ENCODE data around the gene FNDC3B. TPM values are rescaled to one million over a fixed set of nuclear protein-coding genes. Genes with fewer than 3 reads are reported as not detected.
"Not testable (repeated sequence)": the region's sequence is repeated elsewhere in the genome, so short reads cannot be mapped to it uniquely, and the experiment has no call there.

The FNDC3B gene
- total RNA-seq, 1 experiment from 2014 or later: 62.3 TPM

DNA sequence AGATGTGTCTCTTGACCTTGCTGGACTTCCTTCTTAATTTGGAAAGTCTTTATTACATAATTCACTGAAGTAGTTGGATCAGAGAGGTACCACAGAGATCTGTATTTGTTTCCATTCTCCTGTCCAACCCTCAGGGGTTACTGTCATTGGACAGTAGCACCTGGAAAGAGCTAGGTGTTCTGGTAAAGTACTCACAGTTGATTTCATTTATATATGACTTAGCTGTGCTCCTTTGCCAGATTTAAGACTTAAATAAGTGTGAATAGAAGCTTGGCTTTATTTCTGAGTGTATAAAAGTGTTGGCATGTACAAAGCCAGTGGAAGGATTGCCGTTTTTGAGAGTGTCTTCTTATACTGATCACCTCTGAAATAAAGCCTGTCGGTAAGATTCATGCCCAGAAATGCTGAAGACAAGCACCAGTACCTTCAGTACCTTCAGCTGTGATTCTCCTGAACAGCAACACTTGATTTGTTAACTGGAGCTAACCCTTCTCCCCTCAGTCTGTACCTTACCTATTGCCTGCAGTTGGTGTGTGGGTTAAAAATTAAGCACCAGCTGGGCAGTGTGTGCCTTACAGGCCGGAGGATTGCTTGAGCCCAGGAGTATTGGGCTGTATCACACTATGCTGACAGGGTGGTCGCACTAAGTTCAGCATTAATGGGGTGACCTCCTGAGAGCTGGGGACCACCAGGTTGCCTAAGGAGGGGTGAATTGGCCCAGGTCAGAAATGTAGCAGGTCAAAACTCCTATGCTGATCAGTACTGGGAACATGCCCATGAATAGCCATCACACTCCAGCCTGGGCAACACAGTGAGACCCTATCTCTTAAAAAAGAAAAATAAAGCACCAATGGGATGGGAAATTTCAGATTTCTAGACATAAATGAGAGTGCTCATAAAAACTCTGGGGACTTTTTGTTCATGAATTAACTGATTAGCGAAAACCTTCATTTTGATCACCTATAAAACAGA is 197.7 kb downstream of the FNDC3B start:
- Histone ChIP-seq H3K4me3 (no peak overlapping the region), H3K4me1 (no peaks in the 10 kb centered on the region), H3K9me3 (replicated peaks) (peaks cover 8% of the 10 kb centered on the region; the same call in 1 of the 2 replicates), H3K36me3 (peaks cover 30% of the 10 kb centered on the region; the same call in 1 of the 2 replicates), H3K27ac (no peak overlapping the region), H3K27me3 (no peaks in the 10 kb centered on the region)
- no peak for DNase-seq

GRCh38 chr3:172238188-172238587 is 198.8 kb downstream of the FNDC3B start:
- H3K27ac ChIP-seq: no peak overlapping the region
- H3K4me3 ChIP-seq: no peak overlapping the region
- no peaks in the 10 kb centered on the region for H3K27me3 ChIP-seq
- H3K9me3 ChIP-seq (replicated peaks): peaks cover 10% of the 10 kb centered on the region; the same call in 1 of the 2 replicates
- H3K4me1 ChIP-seq: no peaks in the 10 kb centered on the region
- H3K36me3 ChIP-seq: peaks cover 26% of the 10 kb centered on the region; the same call in 1 of the 2 replicates
- DNase-seq: no peak

DNA sequence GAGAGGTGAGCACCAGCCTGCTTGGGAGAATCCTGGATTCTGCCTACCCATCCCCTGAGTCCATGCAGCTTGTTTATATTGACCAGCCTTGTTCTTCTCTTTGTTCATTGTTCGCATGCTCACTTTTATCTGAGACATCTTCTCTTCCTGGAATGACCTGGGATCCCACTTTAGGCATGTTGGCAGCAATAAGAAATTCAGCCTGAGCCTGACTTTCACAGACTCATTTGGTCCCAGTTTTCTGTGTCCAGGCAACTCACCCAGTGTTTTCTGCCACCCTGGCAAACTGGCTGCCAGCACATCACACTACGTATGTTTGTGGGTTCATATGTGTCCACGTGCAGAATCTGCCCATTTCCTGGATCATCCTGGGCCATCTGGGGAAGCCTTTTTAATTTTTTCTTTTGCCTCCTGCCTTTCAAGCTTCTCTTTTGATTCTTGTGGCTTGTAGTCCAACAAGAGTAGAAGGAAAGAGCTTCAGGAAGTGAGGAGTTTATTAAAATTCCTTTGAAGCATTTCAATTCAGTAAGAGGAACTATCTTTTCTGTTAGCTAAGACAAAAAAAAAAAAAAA is 199.9 kb downstream of the FNDC3B start:
- Histone ChIP-seq H3K4me3 (no peak overlapping the region), H3K36me3 (peaks cover 30% of the 10 kb centered on the region; the same call in 1 of the 2 replicates)

DNA sequence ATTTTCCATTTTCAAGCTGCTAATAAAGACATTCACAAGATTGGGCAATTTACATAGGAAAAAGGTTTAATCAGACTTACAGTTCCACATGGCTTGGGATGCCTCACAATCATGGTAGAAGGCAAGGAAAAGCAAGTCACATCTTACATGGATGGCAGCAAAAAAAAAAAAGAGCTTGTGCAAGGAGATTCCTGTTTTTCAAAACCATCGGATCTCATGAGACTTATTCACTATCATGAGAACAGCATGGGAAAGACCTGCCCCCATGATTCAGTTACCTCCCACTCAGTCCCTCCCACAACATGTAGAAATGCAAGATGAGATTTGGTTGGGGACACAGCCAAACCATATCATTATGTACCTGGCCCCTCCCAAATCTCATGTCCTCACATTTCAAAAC is 202.0 kb downstream of the FNDC3B start:
- Histone ChIP-seq H3K36me3 (peaks cover 27% of the 10 kb centered on the region), H3K27me3 (no peaks in the 10 kb centered on the region), H3K4me1 (no peaks in the 10 kb centered on the region; the same call in 1 of the 2 replicates), H3K4me3 (no peak overlapping the region), H3K9me3 (replicated peaks) (peaks cover 10% of the 10 kb centered on the region; the same call in 1 of the 2 replicates), H3K27ac (no peak overlapping the region)
- DNase-seq: no peak

More for the DNA sequence above, 199.9 kb downstream of the FNDC3B start:
- Histone ChIP-seq H3K27ac (no peak overlapping the region), H3K4me1 (no peaks in the 10 kb centered on the region), H3K9me3 (replicated peaks) (peaks cover 10% of the 10 kb centered on the region; the same call in 1 of the 2 replicates), H3K27me3 (no peaks in the 10 kb centered on the region)
- no peak for DNase-seq

- not testable (repeated sequence) for H3K27ac ChIP-seq, H3K4me1 ChIP-seq, H3K27me3 ChIP-seq, DNase-seq, H3K4me3 ChIP-seq
- Histone ChIP-seq H3K9me3 (replicated peaks) (peaks cover 10% of the 10 kb centered on the region; the same call in 1 of the 2 replicates), H3K36me3 (peaks cover 29% of the 10 kb centered on the region)
These were observed 203.1 kb downstream of the FNDC3B start for GRCh38 chr3:172242471-172242870.

- H3K27me3 ChIP-seq, DNase-seq, H3K4me3 ChIP-seq, H3K27ac ChIP-seq, H3K4me1 ChIP-seq: not testable (repeated sequence)
- Histone ChIP-seq H3K36me3 (peaks cover 36% of the 10 kb centered on the region), H3K9me3 (replicated peaks) (peaks cover 10% of the 10 kb centered on the region; the same call in 1 of the 2 replicates)
These were observed 204.0 kb downstream of the FNDC3B start for GRCh38 chr3:172243376-172243775.

DNA sequence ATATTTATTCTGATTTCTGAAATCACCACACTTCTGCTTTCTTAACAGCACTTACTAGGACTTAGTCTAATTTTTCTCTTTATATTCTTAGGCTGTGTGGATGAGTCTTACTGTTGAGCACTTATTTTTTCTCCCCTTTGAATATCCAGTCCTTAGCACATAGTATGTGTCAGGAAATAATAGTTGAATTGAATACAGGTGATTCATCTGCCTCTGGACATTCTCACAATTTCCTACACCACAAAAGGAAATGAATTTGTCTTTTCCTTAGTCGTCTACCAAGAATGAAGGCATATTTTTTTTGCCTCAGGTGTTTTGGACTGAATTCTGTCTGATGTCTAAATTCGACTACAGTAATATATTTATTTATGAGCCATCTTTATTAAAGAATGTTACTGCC is 204.6 kb downstream of the FNDC3B start:
- no peaks in the 10 kb centered on the region; the same call in 1 of the 2 replicates for H3K4me1 ChIP-seq
- peaks cover 36% of the 10 kb centered on the region for H3K36me3 ChIP-seq
- DNase-seq: no peak
- H3K4me3 ChIP-seq: no peak overlapping the region
- peaks cover 10% of the 10 kb centered on the region; the same call in 1 of the 2 replicates for H3K9me3 ChIP-seq (replicated peaks)
- H3K27ac ChIP-seq: no peak overlapping the region
- H3K27me3 ChIP-seq: no peaks in the 10 kb centered on the region

- H3K9me3 ChIP-seq (replicated peaks): peaks cover 10% of the 10 kb centered on the region; the same call in 1 of the 2 replicates
- H3K4me1 ChIP-seq: no peaks in the 10 kb centered on the region; the same call in 1 of the 2 replicates
- H3K27ac ChIP-seq: no peak overlapping the region
- peaks cover 33% of the 10 kb centered on the region for H3K36me3 ChIP-seq
- no peak for DNase-seq
- no peak overlapping the region for H3K4me3 ChIP-seq
- H3K27me3 ChIP-seq: no peaks in the 10 kb centered on the region
These were observed 205.9 kb downstream of the FNDC3B start for GRCh38 chr3:172245241-172245640.

- Histone ChIP-seq H3K4me1 (no peaks in the 10 kb centered on the region; the same call in 1 of the 2 replicates), H3K9me3 (replicated peaks) (peaks cover 8% of the 10 kb centered on the region; the same call in 1 of the 2 replicates), H3K36me3 (peaks cover 25% of the 10 kb centered on the region), H3K27ac (no peak overlapping the region), H3K27me3 (no peaks in the 10 kb centered on the region), H3K4me3 (no peak overlapping the region)
- DNase-seq: no peak
These were observed 206.9 kb downstream of the FNDC3B start for GRCh38 chr3:172246107-172246844.

DNA sequence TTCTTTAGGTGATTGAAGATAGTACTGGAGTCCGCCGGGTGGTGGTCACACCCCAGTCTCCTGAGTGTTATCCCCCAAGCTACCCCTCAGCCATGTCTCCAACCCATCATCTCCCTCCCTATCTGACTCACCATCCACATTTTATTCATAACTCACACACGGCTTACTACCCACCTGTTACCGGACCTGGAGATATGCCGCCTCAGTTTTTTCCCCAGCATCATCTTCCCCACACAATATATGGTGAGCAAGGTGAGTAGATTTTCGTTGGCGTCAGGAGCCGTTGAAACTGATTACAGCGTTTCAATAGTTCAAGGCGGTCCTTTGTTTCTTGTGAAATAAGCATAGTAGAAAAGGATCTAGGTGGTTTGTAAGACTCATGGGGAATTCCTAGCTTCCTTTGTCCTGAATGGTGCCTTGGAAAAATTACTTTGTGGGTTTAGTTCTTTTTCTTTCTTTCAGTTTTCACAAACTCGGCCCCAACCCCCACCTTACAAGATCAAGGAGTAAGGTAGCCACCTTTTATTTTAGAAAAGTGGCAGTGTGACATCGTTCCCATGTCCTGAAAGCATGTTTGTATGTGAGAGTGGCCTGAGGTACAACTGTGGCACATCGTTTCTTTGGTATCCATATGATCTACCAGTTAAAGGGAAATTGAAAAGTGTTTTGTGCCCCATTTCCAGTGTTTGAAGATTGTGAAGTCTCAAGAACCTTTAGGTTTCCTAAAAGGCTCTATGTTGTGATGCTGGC is 208.3 kb downstream of the FNDC3B start:
- Histone ChIP-seq H3K27ac (no peak overlapping the region), H3K27me3 (no peaks in the 10 kb centered on the region), H3K36me3 (peaks cover 28% of the 10 kb centered on the region), H3K9me3 (replicated peaks) (0 out of 2 replicates have a peak, but pooled peaks cover under 1% of the 10 kb centered on the region), H3K4me3 (no peak overlapping the region), H3K4me1 (no peaks in the 10 kb centered on the region; the same call in 1 of the 2 replicates)
- no peak for DNase-seq

DNA sequence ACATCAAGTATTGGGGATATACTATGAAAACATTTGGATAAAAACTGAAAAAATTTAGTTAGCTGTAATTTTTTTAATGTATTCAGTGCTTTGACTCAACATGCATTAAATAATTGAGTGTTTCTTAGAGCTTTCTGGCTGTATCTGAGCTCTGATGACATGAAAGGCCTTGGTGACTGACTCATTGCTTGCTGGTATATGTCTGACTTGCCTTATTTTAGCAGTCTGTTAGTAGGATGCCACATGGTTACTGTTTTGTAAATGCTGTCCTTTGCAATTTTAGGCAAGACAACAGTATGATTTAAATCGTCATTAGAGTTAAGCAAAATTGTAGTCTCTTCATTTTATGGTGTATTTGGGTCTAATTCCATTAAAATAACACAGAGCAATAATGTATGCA is 209.7 kb downstream of the FNDC3B start:
- H3K27ac ChIP-seq: no peak overlapping the region
- no peak for DNase-seq
- no peak overlapping the region for H3K4me3 ChIP-seq
- H3K9me3 ChIP-seq (replicated peaks): no peaks in the 10 kb centered on the region
- no peaks in the 10 kb centered on the region; the same call in 1 of the 2 replicates for H3K4me1 ChIP-seq
- H3K36me3 ChIP-seq: peaks cover 27% of the 10 kb centered on the region
- H3K27me3 ChIP-seq: no peaks in the 10 kb centered on the region

GRCh38 chr3:172251211-172251610 is 211.8 kb downstream of the FNDC3B start:
- peaks cover 47% of the 10 kb centered on the region for H3K36me3 ChIP-seq
- H3K4me3 ChIP-seq: no peak overlapping the region
- H3K9me3 ChIP-seq (replicated peaks): no peaks in the 10 kb centered on the region
- H3K27ac ChIP-seq: no peak overlapping the region
- H3K27me3 ChIP-seq: no peaks in the 10 kb centered on the region
- H3K4me1 ChIP-seq: no peaks in the 10 kb centered on the region
- no peak for DNase-seq

GRCh38 chr3:172253200-172253599 is 213.8 kb downstream of the FNDC3B start:
- Histone ChIP-seq H3K4me3 (no peak overlapping the region), H3K27me3 (no peaks in the 10 kb centered on the region), H3K27ac (no peak overlapping the region), H3K4me1 (no peaks in the 10 kb centered on the region), H3K36me3 (peaks cover 51% of the 10 kb centered on the region), H3K9me3 (replicated peaks) (no peaks in the 10 kb centered on the region; the same call in 1 of the 2 replicates)
- no peak for DNase-seq

DNA sequence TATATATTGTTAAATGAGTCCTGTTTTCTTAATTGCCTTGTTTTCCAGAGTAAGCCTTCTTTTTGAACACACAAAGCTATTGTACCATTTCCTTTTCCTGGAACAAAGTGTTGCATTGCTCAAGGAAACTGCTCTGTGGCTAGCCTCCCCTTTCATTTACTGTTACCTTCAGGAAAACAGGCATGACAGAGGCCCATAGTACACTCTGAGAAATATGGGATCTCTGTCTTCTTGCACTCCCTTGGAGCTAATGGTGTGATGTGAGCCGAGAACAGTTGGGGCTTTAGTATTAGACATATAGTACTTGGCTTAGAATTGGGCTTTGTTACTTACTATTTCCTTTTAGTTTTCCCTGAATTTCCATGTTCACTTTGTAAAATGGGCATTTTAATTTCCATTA is 215.2 kb downstream of the FNDC3B start:
- no peaks in the 10 kb centered on the region for H3K27me3 ChIP-seq
- no peak overlapping the region for H3K4me3 ChIP-seq
- H3K9me3 ChIP-seq (replicated peaks): no peaks in the 10 kb centered on the region; the same call in 1 of the 2 replicates
- DNase-seq: no peak
- H3K36me3 ChIP-seq: peaks cover 53% of the 10 kb centered on the region
- no peaks in the 10 kb centered on the region for H3K4me1 ChIP-seq
- H3K27ac ChIP-seq: no peak overlapping the region
